Activated CD4-positive, alpha-beta T cell treated with anti-CD3 and anti-CD28 coated beads, Interleukin-2, amount 10 ng/mL, durations not matched to agents 7 days and 5 days (primary cell): ENCODE results near the gene SH3BP1. TPM values are rescaled to one million over a fixed set of nuclear protein-coding genes. Genes with fewer than 3 reads are reported as not detected.
A peak's percentile ranks its signal among the peaks of the same experiment; 100 is the strongest.

Experiments used
- CTCF ChIA-PET: fragments of 350-600 bp; sonication (Branson Sonifier 250); formaldehyde crosslinking; loops from one replicate; lab custom pipeline; 2021; ENCODE audit warnings: antibody characterized with exemption; lab: Charles Lee
- POLR2A ChIA-PET: fragments of 350-600 bp; sonication (Branson Sonifier 250); formaldehyde crosslinking; loops from one replicate; lab custom pipeline; 2021; ENCODE audit warnings: antibody characterized with exemption; lab: Charles Lee
- DNase-seq: peaks from one replicate; pipeline ENCODE4 v3.0.0-alpha.2; 2020
- H3K27ac Mint-ChIP-seq: one replicate; pipeline ENCODE4 v1.8.0; 2021; ENCODE audit warnings: mild to moderate bottlenecking, moderate library complexity, mixed read lengths
- H3K27me3 Mint-ChIP-seq: one replicate; pipeline ENCODE4 v1.8.0; 2021; ENCODE audit warnings: mixed read lengths
- H3K36me3 Mint-ChIP-seq: one replicate; pipeline ENCODE4 v1.8.0; 2021; ENCODE audit warnings: low read depth, mixed read lengths
- H3K4me1 Mint-ChIP-seq: one replicate; pipeline ENCODE4 v1.8.0; 2021; ENCODE audit warnings: mixed read lengths
- H3K4me3 Mint-ChIP-seq: one replicate; pipeline ENCODE4 v1.8.0; 2021; ENCODE audit warnings: mild to moderate bottlenecking, moderate library complexity, mixed read lengths
- H3K9me3 Mint-ChIP-seq: one replicate; pipeline ENCODE4 v1.8.0; 2021; ENCODE audit warnings: mixed read lengths
- total RNA-seq, 2 experiments: library from RNA; stranded (reverse); gene quantifications; one replicate each; pipeline ENCODE4 v1.2.3, GENCODE V29; 2021

Gene SH3BP1
- total RNA-seq, 2 experiments from 2014 or later, result 184 to 187 TPM

DNA sequence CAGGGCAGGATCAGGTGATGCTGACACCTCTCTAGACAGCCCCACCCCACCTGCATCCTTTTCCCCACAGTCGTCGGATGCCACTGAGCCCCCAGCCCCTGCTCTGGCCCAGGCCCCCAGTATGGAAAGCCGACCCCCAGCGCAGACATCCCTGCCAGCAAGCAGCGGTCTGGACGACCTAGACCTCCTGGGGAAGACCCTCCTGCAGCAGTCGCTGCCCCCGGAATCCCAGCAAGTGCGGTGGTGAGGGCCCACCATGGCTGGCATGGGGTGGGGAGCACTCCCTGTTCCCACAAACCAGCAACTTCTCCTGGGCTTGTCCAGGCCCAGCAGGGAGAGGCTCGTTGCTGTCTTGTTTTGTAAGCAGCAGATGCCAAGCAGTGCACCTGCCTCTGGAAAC is 9.5 kb upstream of the SH3BP1 start:
- CTCF ChIA-PET, result interaction anchor here (1.1 to 12.6 kb wide), 4 partner anchors 13 to 51 kb away, joined by 4 to 127 read pairs (median 8); partner anchors contain the start of genes PDXP and SH3BP1
- no peaks in the 10 kb centered on the region for H3K27me3 Mint-ChIP-seq
- no peaks in the 10 kb centered on the region for H3K9me3 Mint-ChIP-seq
- peaks cover 12% of the 10 kb centered on the region for H3K36me3 Mint-ChIP-seq
- H3K4me1 Mint-ChIP-seq, result peaks cover 75% of the 10 kb centered on the region
- POLR2A ChIA-PET, result no interaction called here
- DNase-seq, result no peak
- H3K27ac Mint-ChIP-seq, result peak overlapping the region; percentile 31
- H3K4me3 Mint-ChIP-seq, result no peak overlapping the region

DNA sequence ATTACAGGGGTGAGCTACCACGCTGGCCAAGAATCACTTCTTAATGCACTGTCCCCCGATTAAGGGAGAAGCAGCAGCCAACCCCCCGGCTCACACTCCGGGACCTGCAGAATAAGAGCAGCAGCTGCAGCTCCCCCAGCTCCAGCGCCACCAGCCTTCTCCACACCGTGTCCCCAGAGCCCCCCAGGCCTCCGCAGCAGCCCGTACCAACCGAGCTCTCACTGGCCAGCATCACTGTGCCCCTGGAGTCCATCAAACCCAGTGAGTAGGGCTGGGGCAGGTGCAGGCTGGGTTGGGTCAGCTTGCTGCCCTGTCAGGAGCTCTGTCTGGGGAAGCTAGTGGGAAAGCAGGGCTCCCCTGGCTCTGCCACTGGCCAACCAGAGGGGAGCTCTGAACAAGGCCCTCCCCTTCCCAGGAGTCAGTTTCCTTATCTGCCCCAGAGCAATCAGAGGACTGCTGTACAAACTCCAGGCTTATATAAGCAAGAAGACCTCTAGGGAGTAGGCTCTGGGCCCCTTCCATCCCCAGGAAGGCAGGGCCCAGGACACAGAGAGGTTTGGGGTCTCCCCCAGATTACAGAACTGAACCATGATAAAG is 8.5 kb upstream of the SH3BP1 start:
- Mint-ChIP-seq H3K4me1 (peaks cover 76% of the 10 kb centered on the region), H3K4me3 (no peak overlapping the region), H3K9me3 (no peaks in the 10 kb centered on the region)

GRCh38 chr22:37631448-37632173 is 7.9 kb upstream of the SH3BP1 start:
- H3K27ac Mint-ChIP-seq, result peak overlapping the region; percentile 83
- CTCF ChIA-PET, result interaction anchor here (0.5 to 12.6 kb wide), 8 partner anchors 11 to 64 kb away, joined by 3 to 127 read pairs (median 4); partner anchors contain the start of genes PDXP and SH3BP1
- peaks cover 76% of the 10 kb centered on the region for H3K4me1 Mint-ChIP-seq
- POLR2A ChIA-PET, result interaction anchor here (0.6 to 0.8 kb wide), 2 partner anchors 11 to 19 kb away, joined by 3 read pairs; no protein-coding TSS in a partner anchor
- DNase-seq, result peak; percentile 25
- no peaks in the 10 kb centered on the region for H3K9me3 Mint-ChIP-seq
- no peaks in the 10 kb centered on the region for H3K27me3 Mint-ChIP-seq
- peak overlapping the region; percentile 45 for H3K4me3 Mint-ChIP-seq
- H3K36me3 Mint-ChIP-seq, result peaks cover 11% of the 10 kb centered on the region

More for the DNA sequence above, 8.5 kb upstream of the SH3BP1 start:
- peaks cover 6% of the 10 kb centered on the region for H3K36me3 Mint-ChIP-seq
- peak overlapping the region; percentile 83 for H3K27ac Mint-ChIP-seq
- ChIA-PET CTCF (interaction anchor here (0.5 to 12.6 kb wide), 9 partner anchors 11 to 1128 kb away, joined by 3 to 127 read pairs (median 4); partner anchors contain the start of genes GGA1, PDXP and SH3BP1), POLR2A (no interaction called here)
- no peaks in the 10 kb centered on the region for H3K27me3 Mint-ChIP-seq
- DNase-seq, result no peak

- no peak for DNase-seq
- peak overlapping the region; percentile 96 for H3K27ac Mint-ChIP-seq
- peaks cover 76% of the 10 kb centered on the region for H3K4me1 Mint-ChIP-seq
- ChIA-PET CTCF (interaction anchor here (0.6 to 12.6 kb wide), 13 partner anchors 8 to 137 kb away, joined by 3 to 127 read pairs (median 5); partner anchors contain the start of genes GGA1, PDXP and SH3BP1), POLR2A (interaction anchor here (0.6 to 0.8 kb wide), 2 partner anchors 10 to 20 kb away, joined by 3 read pairs; no protein-coding TSS in a partner anchor)
- peak overlapping the region; percentile 45 for H3K4me3 Mint-ChIP-seq
- H3K36me3 Mint-ChIP-seq, result peaks cover 12% of the 10 kb centered on the region
- H3K27me3 Mint-ChIP-seq, result no peaks in the 10 kb centered on the region
- H3K9me3 Mint-ChIP-seq, result no peaks in the 10 kb centered on the region
Measured at GRCh38 chr22:37632174-37633088, 7.0 kb upstream of the SH3BP1 start.

DNA sequence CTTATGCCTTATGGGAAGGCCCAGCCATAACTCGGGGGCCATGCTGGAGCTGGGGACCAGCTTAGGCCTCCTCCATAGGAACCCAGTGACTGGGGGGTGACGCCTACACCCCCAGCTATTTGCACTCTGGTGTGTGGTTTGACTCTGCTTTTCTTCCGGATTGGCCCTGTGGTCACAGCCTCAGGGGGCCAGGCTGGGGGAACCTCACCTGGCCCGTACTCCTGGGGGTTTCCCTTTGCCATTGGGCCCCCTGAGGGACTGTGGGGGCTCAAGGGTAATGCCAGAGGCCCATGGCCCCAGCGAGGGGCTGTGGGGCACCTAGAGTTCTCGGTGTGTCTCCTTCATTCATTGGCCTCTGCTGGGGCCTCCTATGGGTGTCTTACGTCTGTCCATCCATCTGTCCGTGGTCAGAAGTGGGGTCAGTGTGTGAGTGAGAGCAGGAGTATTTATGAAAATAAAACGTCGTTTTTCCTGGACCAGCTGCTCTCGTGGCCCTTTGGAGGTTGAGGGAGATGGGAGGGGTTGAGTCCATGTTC is 6.3 kb upstream of the SH3BP1 start:
- ChIA-PET POLR2A (no interaction called here), CTCF (interaction anchor here (0.6 to 12.6 kb wide), 15 partner anchors 9 to 136 kb away, joined by 3 to 127 read pairs (median 4); partner anchors contain the start of genes GGA1, NOL12, PDXP and SH3BP1)
- H3K4me1 Mint-ChIP-seq, result peaks cover 77% of the 10 kb centered on the region
- H3K4me3 Mint-ChIP-seq, result peak overlapping the region; percentile 39
- H3K27me3 Mint-ChIP-seq, result no peaks in the 10 kb centered on the region
- no peaks in the 10 kb centered on the region for H3K9me3 Mint-ChIP-seq
- peak; percentile 33 for DNase-seq
- H3K27ac Mint-ChIP-seq, result peak overlapping the region; percentile 96
- H3K36me3 Mint-ChIP-seq, result peaks cover 13% of the 10 kb centered on the region

DNA sequence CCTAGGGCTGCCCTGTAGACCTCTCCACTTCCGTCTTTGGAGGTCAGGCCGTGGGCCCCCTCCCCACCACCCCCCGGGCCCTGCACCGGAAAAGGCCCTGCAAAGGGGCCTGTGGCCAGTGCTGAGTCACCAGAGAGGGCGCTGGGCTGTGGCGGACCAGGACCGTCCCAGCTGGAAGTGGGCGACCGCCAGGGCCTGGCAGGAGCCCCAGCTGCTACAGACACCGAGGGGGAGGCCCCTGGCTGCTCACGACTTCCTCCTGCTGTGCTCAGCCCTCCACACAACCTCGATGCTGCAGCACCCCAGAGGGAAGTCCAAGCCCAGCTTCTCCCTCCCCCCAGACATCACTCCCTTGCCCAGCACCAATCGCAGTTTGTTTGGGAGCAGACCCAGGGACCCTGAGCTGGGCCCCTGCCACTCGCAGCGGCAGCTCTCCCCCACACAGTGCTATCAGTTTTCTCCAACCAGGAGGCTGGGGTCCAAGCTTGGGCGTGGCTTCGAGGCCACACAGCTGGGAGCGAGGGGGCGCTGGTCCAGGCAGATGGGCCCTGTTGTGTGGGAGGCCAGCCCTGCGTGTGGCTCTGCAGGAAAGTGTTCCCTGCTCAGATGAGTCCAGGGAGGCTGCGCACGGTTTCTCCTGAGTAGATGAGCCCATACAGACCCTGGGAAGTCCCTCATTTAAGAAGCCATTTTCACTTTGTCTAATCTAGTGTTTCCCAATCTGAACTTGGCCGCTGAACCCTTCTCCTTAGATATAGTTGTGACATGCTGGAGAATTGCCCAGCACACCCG is 5.6 kb upstream of the SH3BP1 start:
- CTCF ChIA-PET, result interaction anchor here (0.6 to 12.6 kb wide), 14 partner anchors 9 to 1682 kb away, joined by 3 to 127 read pairs (median 6); partner anchors contain the start of genes GGA1, NOL12, PDXP and SH3BP1
- DNase-seq, result peak; percentile 62
- POLR2A ChIA-PET, result no interaction called here
- Mint-ChIP-seq H3K27ac (peak overlapping the region; percentile 96), H3K4me3 (peak overlapping the region; percentile 41), H3K36me3 (peaks cover 15% of the 10 kb centered on the region), H3K27me3 (no peaks in the 10 kb centered on the region), H3K9me3 (no peaks in the 10 kb centered on the region), H3K4me1 (peaks cover 77% of the 10 kb centered on the region)

DNA sequence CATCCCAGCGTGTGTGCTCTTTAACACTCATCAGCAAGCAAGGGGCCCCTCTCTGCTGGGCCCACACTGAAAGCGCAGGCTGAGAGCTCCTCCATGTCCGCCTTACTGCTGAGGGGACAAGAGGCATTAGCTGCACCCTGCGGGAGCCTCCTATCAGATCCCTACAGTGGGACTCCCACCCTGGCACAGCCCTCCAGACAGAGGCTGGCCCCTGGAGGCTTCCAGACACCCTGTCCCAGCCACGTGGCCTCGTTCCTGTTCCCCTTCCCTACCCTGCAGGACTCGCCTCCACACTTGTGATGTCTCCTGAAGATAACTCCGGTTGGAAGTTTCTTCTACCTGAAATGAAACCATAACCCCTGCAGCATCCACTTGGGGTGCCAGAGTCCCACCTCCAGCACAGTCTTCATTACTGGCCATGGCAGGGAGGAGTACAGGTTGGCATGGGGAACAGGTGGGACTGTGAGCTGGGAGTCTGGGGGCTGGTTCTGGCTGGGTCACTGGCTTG is 5.0 kb upstream of the SH3BP1 start:
- CTCF ChIA-PET, result interaction anchor here (1.1 to 12.6 kb wide), 8 partner anchors 8 to 47 kb away, joined by 3 to 127 read pairs (median 8); partner anchors contain the start of genes PDXP and SH3BP1
- H3K27me3 Mint-ChIP-seq, result no peaks in the 10 kb centered on the region
- H3K9me3 Mint-ChIP-seq, result no peaks in the 10 kb centered on the region
- peaks cover 74% of the 10 kb centered on the region for H3K4me1 Mint-ChIP-seq
- POLR2A ChIA-PET, result no interaction called here
- peak overlapping the region; percentile 96 for H3K27ac Mint-ChIP-seq
- no peak for DNase-seq
- H3K4me3 Mint-ChIP-seq, result peak overlapping the region; percentile 41
- peaks cover 16% of the 10 kb centered on the region for H3K36me3 Mint-ChIP-seq

- DNase-seq, result no peak
- H3K27ac Mint-ChIP-seq, result peak overlapping the region; percentile 96
- peak overlapping the region; percentile 41 for H3K4me3 Mint-ChIP-seq
- H3K27me3 Mint-ChIP-seq, result no peaks in the 10 kb centered on the region
- H3K9me3 Mint-ChIP-seq, result no peaks in the 10 kb centered on the region
- H3K4me1 Mint-ChIP-seq, result peaks cover 74% of the 10 kb centered on the region
- CTCF ChIA-PET, result interaction anchor here (1.1 to 12.6 kb wide), 5 partner anchors 8 to 46 kb away, joined by 3 to 127 read pairs (median 9); partner anchors contain the start of gene SH3BP1
- POLR2A ChIA-PET, result no interaction called here
- H3K36me3 Mint-ChIP-seq, result peaks cover 16% of the 10 kb centered on the region
Measured at GRCh38 chr22:37635157-37635556, 4.3 kb upstream of the SH3BP1 start.

GRCh38 chr22:37636186-37636948 is 3.1 kb upstream of the SH3BP1 start:
- ChIA-PET POLR2A (interaction anchor here (1.0 kb wide), 1 partner anchor 9 kb away, joined by 5 read pairs; no protein-coding TSS in a partner anchor), CTCF (interaction anchor here (0.6 to 12.6 kb wide), 11 partner anchors 6 to 770 kb away, joined by 3 to 127 read pairs (median 3); partner anchors contain the start of genes GGA1 and SH3BP1)
- Mint-ChIP-seq H3K36me3 (peaks cover 25% of the 10 kb centered on the region), H3K27ac (peak overlapping the region; percentile 90), H3K9me3 (no peaks in the 10 kb centered on the region), H3K4me1 (peaks cover 71% of the 10 kb centered on the region), H3K4me3 (peak overlapping the region; percentile 98), H3K27me3 (no peaks in the 10 kb centered on the region)
- DNase-seq, result peak; percentile 62

GRCh38 chr22:37636949-37637273 is 2.6 kb upstream of the SH3BP1 start:
- no peak for DNase-seq
- Mint-ChIP-seq H3K36me3 (peaks cover 29% of the 10 kb centered on the region), H3K9me3 (no peaks in the 10 kb centered on the region), H3K4me1 (peaks cover 71% of the 10 kb centered on the region), H3K27me3 (no peaks in the 10 kb centered on the region), H3K27ac (peak overlapping the region; percentile 90), H3K4me3 (peak overlapping the region; percentile 98)
- ChIA-PET POLR2A (interaction anchor here (1.0 kb wide), 1 partner anchor 9 kb away, joined by 5 read pairs; no protein-coding TSS in a partner anchor), CTCF (interaction anchor here (0.8 to 3.0 kb wide), 8 partner anchors 10 to 44 kb away, joined by 3 to 17 read pairs (median 4); partner anchors contain the start of gene GGA1)
